Measurements from ENCODE around the gene EMCN.
"Not testable (repeated sequence)": the region's sequence is repeated elsewhere in the genome, so short reads cannot be mapped to it uniquely, and the experiment has no call there.

Gene EMCN

DNA sequence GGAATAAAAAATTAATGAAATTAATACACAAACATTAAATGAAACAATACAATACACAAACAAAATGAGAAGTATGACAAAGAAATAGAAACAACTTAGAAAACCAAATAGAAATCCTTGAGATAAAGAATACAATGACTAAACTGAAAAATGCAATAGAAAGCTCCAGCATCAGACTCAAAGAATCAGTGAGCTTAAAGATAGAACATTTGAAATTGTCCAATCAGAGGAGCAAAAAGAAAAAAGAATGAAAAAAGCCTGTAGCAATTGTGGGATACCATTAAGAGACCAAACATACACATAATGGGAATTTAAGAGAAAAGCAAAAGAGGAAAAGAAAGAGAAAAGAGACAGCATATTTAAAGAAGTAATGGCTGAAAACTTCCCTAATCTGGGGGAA lies 25.7 kb downstream of the EMCN start:
- no peak for DNase-seq

DNA sequence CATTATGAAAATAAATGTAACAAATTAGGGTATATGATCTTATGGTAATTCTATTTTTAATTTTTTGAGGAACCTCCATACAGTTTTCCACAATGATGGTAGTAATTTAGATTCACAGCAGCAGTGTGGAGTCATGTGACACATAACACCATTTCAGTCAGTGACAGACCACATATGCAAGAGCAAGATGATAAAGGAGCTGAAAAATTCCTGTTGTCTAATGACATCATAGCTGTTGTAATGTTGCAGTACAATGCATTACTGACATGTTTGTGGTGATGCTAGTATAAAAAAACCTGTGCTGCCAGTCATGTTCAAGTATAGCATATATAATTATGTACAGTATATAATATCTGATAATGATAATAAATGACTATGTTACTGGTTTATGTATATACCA lies 28.5 kb downstream of the EMCN start:
- no peak for DNase-seq

- no peak for DNase-seq
Observed at GRCh38 chr4:100486496-100486895, 31.3 kb downstream of the EMCN start.

GRCh38 chr4:100483796-100484195 lies 34.0 kb downstream of the EMCN start:
- DNase-seq = no peak

DNA sequence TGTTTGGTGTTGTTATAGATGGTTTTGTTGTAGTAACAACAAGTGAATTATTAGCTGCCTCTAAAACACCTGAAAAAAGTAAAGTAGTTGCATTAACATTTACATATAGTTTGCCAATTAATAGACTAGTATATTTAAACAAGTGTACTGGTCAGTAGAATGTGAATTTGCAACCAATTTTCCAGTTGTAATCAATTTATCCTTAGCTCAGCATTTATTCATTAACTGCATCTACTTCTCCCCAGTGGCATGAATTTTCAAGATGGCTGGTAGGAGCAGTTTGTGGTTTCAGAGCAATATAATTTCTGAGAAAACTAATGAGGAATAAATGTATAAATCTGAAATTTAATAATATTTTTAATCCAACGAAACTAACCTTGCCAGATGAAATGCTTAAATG lies 37.9 kb downstream of the EMCN start:
- DNase-seq = no peak

DNA sequence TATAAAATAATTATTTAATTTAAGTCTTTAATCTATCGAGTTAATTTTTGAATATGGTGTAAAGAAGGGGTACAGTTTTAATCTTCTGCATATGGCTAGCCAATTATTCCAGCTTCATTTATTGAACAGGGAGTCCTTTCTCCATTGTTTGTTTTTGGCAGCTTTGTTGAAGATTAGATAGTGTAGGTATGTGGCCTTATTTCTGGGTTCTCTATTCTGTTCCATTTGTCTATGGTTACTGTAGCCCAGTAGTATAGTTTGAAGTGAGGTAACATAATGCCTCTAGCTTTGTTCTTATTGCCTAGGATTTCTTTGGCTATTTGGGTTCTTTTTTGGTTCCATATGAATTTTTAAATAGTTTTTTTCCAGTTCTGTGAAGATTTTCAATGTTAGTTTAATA lies 48.3 kb downstream of the EMCN start:
- no peak for DNase-seq

DNA sequence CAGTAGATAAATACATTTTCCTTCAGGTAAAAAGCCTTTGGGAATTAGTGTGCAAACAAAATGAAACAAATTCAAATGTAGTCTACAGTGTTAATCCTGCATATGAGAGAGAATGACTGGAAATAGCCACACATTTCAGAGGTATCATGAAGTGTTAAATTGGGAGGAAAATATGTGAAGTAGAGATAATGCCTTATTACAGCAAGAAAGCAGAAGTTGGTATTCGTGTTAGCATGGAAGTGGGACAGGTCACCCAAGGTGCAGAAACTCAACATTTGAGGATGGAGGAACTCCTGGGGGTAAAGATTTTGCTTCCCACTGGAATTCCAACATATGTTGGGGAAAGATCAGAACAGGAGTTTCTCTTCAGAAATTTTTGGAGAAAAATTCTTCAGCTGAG lies 51.3 kb downstream of the EMCN start:
- DNase-seq = no peak

DNA sequence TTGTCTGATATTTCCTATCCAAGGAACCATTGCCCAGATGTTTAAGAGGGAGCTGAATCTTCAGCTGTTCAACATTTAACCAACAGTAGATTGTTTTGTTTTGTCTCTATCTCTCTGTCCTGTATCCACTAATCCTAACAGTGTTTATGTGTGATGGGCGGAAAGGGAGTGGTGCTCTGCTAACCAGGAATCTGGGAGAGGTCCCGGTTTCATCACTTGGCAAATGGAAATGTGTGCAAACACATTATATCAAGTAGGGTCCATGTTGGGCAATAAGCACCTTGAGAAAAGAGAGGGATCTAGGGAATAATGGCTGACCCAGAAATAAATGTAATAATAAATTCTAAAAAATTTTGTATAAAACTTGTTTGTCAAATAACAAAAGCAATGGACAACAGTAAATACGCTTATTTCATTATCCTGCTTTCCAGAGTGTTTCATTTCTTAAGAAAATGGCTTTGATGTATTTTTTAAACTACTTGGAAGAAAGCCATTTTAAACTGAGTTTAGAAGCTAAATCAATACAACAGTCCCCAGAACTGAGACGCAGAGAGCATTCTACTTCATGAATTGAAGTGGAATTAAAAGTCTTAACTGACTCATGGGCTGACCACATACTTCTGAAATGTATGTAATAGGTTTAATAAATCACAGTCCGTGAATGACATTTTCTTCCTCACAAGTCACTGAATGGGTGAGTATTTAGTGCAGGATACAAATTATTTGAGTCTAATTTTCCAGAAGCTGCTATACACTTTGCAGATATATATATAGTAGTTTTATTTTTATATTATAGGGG lies 55.8 kb downstream of the EMCN start:
- DNase-seq = no peak

DNA sequence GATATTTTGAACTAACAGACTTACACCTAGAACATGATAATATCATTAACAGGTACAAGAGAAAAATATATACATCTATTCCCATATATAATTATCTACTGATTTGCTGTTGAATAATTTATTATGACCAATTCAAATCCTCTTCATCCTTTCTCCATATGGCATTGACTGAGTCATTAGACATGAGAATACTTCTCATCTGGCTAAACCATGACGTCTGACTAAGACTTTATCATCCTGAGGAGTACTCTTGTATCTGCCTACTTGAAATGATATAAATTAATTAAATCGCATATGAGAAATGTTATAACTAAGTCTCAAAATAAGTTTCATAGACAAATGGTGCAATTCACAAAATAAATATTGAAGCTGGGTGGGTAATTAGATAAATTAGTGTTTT lies 67.4 kb downstream of the EMCN start:
- DNase-seq = no peak

GRCh38 chr4:100431416-100431815 lies 86.4 kb downstream of the EMCN start:
- no peak for DNase-seq

DNA sequence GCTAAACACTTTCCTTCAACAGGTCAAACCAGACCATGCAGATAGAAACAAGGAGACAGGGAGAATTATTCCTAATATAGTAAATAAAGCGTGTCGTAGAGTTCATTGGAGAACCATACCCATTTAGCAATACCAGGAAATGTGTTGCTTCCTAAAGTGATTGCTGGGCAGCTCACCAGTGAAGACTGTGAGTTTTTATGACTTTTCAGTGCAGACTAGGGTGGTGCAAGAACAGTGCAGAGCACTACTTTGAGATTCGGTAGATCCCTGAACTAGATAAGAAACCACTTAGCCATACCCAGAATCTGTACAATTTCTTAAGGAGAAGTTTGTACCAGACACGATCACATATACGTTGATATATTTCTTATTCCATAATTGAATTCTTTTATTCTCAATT lies 87.4 kb downstream of the EMCN start:
- no peak for DNase-seq

- no peak for DNase-seq
Observed at GRCh38 chr4:100429616-100430015, 88.2 kb downstream of the EMCN start.

- DNase-seq = no peak
Observed at GRCh38 chr4:100428051-100428450, 89.8 kb downstream of the EMCN start.

DNA sequence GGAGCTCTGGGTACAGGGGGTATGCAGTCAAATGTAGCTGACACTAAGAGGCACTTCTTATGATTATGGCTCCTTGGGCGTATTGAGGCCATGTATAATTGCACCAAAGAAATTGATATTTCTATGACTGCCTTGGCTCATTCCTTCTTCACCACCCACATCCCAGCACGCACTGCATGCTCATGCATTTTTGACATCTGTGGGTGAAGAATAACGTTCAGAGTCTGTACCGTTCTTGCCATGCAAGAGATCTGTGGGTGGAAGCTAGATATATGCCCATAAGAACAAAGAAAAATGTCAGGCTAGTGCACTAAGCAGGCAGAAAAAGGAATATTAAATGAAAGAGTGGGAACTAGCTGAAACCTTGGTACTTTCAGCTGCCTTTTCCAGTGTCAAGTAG lies 93.4 kb downstream of the EMCN start:
- no peak for DNase-seq

- DNase-seq = no peak
Observed at GRCh38 chr4:100422894-100423293, 94.9 kb downstream of the EMCN start.

- no peak for DNase-seq
Observed at GRCh38 chr4:100421361-100421978, 96.4 kb downstream of the EMCN start.

GRCh38 chr4:100420571-100420970 lies 97.3 kb downstream of the EMCN start:
- DNase-seq = no peak

- no peak for DNase-seq
Observed at GRCh38 chr4:100417565-100417964, 100.3 kb downstream of the EMCN start.

DNA sequence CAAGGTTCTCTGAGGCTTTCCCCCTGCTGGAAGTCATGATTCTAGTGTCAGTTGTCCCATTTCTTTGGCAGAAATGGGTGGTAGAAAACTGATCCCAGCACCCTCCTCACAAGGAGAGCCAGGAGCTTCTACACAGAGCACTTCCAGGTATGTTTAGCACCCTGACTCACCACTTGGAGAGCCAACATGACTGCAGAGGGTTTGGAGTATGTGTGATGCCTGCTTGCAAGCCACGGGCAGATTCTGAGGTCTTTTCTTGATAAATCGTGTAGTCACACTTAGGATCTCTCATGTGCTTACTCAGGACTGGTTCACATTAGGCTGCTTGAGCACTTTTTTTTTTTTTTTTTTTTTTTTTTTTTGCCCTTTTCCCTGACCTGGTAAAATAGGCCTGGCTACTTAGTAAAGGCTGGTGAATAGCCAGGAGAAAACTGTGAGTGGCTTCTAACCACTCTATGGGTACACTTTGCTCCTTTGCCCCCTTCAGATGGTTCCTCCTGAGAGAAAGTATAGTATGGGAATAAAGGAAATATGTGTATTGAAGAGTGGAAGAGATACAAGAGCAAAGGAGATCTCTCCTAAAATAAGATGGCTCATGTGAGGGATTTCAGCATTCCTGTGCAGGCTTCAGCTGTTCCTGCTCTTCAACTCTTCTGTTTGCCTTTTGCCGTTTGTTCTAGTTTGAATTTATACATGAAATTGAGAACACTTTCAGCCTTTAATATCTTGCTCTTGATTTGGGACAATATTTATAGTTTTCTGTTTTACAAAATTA lies 103.6 kb downstream of the EMCN start:
- no peak for DNase-seq

GRCh38 chr4:100391863-100392262 lies 126.0 kb downstream of the EMCN start:
- DNase-seq = no peak

DNA sequence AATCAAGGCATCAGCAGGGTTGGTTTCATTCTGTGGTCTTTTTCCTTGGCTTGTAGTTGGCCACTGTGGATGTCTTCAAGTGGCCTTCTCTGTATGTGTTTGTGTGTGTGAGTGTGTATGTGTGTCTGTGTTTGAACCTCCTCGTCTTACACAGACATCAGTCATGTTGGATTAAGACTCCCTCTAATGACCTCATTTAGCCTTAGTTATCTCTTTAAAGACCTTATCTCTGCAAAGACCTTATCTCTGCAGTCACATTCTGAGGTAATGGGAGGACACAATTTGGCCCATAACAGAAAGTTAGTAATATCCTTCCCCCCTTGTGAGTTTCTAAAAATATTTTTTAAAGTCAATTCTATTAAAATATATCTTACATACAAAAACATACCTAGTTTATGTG lies 126.7 kb downstream of the EMCN start:
- no peak for DNase-seq

- no peak for DNase-seq
Observed at GRCh38 chr4:100386270-100386669, 131.6 kb downstream of the EMCN start.

- not testable (repeated sequence) for DNase-seq
Observed at GRCh38 chr4:100380401-100380800, 137.4 kb downstream of the EMCN start.

DNA sequence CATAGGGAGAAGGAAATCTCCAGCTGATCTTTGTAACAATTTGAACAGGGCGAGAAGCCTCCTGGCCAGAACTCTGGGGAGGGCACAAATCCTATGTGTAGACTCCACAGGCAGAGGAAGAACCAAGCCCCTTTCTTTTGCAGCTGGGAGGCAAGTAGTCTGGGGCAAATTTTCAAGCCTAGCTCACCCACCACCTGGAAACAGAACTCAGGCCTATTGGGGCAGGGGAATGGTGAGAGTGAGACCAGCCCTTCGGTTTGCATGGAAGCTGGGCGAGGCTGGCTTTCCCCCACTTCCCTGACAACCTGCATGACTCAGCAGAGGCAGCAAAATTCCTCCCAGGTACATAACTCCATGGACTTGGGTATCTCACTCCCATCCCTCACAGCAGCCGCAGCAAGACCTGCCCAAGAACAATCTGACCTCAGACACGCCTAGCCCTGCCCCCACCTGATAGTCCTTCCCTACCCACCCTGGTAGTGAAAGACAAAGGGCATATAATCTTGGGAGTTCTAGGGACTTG lies 138.2 kb downstream of the EMCN start:
- DNase-seq = no peak
